Fibroblast of lung (primary cell): Measurements from ENCODE around the gene SRC. TPM values are rescaled to one million over a fixed set of nuclear protein-coding genes. Genes with fewer than 3 reads are reported as not detected.

Experiments
- DNase-seq, 2 donors: peaks; one replicate each; pipeline versions ENCODE4 v3.0.0 to v3.0.0-alpha.2; 2010; ENCODE audit warnings: low read depth in 2 of 2
- H2AFZ ChIP-seq: 2 replicates; pipeline ENCODE4 v1.5.1; 2012; ENCODE audit warnings: low read length, control low read depth, inconsistent platforms
- H3K27ac ChIP-seq: 2 replicates; pipeline ENCODE4 v1.5.1; 2011; ENCODE audit warnings: low read length, control low read depth; ENCODE audit not compliant: insufficient read depth
- H3K27me3 ChIP-seq: 2 replicates; pipeline ENCODE4 v1.5.1; 2011; ENCODE audit warnings: mild to moderate bottlenecking, low read length; ENCODE audit not compliant: control insufficient read depth, insufficient read depth
- H3K36me3 ChIP-seq: 2 replicates; pipeline ENCODE4 v1.5.1; 2011; ENCODE audit warnings: low read length; ENCODE audit not compliant: control insufficient read depth, insufficient read depth
- H3K4me1 ChIP-seq: 2 replicates; pipeline ENCODE4 v1.5.1; 2011; ENCODE audit warnings: low read length; ENCODE audit not compliant: control insufficient read depth, insufficient read depth; ENCODE audit errors: extremely low read depth
- H3K4me2 ChIP-seq: 2 replicates; pipeline ENCODE4 v1.5.1; 2011; ENCODE audit warnings: low read length, control low read depth; ENCODE audit not compliant: insufficient read depth; ENCODE audit errors: extremely low read depth
- H3K4me3 ChIP-seq, 4 experiments: fragments of 200-600 bp in 1 of 4; sonication (generic) in 1 of 4; replicated peaks in 1 of 4; 2 replicates each; pipeline ENCODE4 v1.5.1; 2011 to 2016; ENCODE audit warnings: low read length in 4 of 4, low read depth in 3 of 4, mild to moderate bottlenecking in 3 of 4, control low read depth in 2 of 4, inconsistent platforms in 1 of 4, mixed read lengths in 1 of 4; ENCODE audit not compliant: insufficient read depth in 1 of 4; ENCODE audit errors: control extremely low read depth in 1 of 4
- H3K79me2 ChIP-seq: 2 replicates; pipeline ENCODE4 v1.5.1; 2012; ENCODE audit warnings: mild to moderate bottlenecking, low read length, inconsistent platforms; ENCODE audit not compliant: control insufficient read depth, insufficient read depth
- H3K9ac ChIP-seq: 2 replicates; pipeline ENCODE4 v1.5.1; 2011; ENCODE audit warnings: mild to moderate bottlenecking, low read length, control low read depth; ENCODE audit not compliant: insufficient read depth
- H3K9me3 ChIP-seq: 2 replicates; pipeline ENCODE4 v1.5.1; 2012; ENCODE audit warnings: low read depth, low read length; ENCODE audit not compliant: control insufficient read depth, insufficient read depth
- H4K20me1 ChIP-seq: 2 replicates; pipeline ENCODE4 v1.5.1; 2011; ENCODE audit warnings: low read length; ENCODE audit not compliant: control insufficient read depth, insufficient read depth; ENCODE audit errors: extremely low read depth
- EZH2 ChIP-seq: IDR thresholded peaks from 2 replicates; pipeline ENCODE4 v1.5.1; 2012; ENCODE audit warnings: low read length, control low read depth, mild to moderate bottlenecking; ENCODE audit errors: missing control alignments
- polyA plus RNA-seq, 2 donors: library from polyadenylated mRNA; depleted of rRNA in 1 of 2; stranded (reverse) in 1 of 2; unstranded in 1 of 2; fragments of >200 nt; gene quantifications; 2 replicates each; pipeline ENCODE4 v1.2.1, GENCODE V29; 2011 to 2012; ENCODE audit warnings: missing spikeins in 1 of 2
- total RNA-seq: library from RNA; depleted of rRNA; stranded (reverse); fragments of >200 nt; gene quantifications from 2 replicates; pipeline ENCODE4 v1.2.1, GENCODE V29; 2014
- TF ChIP-seq, protein P1 (sequence below), 2 donors: IDR thresholded peaks in 1 of 2; conservative IDR thresholded peaks in 1 of 2; 1 replicate in 1 of 2; 2 replicates in 1 of 2; pipeline ENCODE4 v1.5.1; 2011 to 2012; ENCODE audit warnings: low read length in 2 of 2, control low read depth in 1 of 2, inconsistent platforms in 1 of 2, low read depth in 1 of 2, mild to moderate bottlenecking in 1 of 2

SRC gene
- total and polyA plus RNA-seq, 2 donors (not counting 1 experiment from before 2014, with no cell fraction given), result 17.8 to 20.3 TPM

DNA sequence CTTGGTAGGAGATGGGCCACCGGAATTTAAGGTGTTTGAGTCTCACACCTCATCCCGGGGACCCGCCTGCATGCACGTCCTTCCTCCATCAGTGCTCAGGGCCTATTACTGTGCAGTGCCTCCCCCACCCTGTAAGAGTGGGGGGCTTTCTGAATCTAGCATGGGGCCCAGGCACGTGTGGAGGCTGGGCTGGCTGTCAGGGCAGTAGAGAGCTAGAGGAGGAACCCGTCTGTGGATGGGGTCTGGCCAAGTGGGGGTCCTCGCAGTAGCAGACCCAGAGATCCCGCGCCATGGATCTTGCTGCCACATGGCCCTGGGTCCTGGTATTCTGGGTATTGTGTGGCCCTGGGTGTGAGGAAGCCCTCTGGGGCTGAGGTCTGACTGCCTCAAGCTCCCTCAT lies 42.9 kb downstream of the SRC start:
- Histone ChIP-seq H3K27ac (no peak overlapping the region), H3K79me2 (no peaks in the 10 kb centered on the region), H2AFZ (no peak overlapping the region), H4K20me1 (no peaks in the 10 kb centered on the region), H3K4me1 (peaks cover 2% of the 10 kb centered on the region), H3K4me2 (no peak overlapping the region), H3K36me3 (peaks cover 18% of the 10 kb centered on the region), H3K4me3 (no peak overlapping the region), H3K9ac (no peak overlapping the region), H3K9me3 (no peaks in the 10 kb centered on the region), H3K27me3 (no peaks in the 10 kb centered on the region)
- no peak for TF ChIP-seq EZH2
- TF ChIP-seq, protein P1, sequence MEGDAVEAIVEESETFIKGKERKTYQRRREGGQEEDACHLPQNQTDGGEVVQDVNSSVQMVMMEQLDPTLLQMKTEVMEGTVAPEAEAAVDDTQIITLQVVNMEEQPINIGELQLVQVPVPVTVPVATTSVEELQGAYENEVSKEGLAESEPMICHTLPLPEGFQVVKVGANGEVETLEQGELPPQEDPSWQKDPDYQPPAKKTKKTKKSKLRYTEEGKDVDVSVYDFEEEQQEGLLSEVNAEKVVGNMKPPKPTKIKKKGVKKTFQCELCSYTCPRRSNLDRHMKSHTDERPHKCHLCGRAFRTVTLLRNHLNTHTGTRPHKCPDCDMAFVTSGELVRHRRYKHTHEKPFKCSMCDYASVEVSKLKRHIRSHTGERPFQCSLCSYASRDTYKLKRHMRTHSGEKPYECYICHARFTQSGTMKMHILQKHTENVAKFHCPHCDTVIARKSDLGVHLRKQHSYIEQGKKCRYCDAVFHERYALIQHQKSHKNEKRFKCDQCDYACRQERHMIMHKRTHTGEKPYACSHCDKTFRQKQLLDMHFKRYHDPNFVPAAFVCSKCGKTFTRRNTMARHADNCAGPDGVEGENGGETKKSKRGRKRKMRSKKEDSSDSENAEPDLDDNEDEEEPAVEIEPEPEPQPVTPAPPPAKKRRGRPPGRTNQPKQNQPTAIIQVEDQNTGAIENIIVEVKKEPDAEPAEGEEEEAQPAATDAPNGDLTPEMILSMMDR (conservative IDR thresholded peaks at IDR 0.05 in 1 of 2, IDR thresholded peaks at IDR 0.05 in 1 of 2; ENCODE audit: low read depth in 1 of 2, low read length in 2 of 2), result no peak
- DNase-seq, result no peak

DNA sequence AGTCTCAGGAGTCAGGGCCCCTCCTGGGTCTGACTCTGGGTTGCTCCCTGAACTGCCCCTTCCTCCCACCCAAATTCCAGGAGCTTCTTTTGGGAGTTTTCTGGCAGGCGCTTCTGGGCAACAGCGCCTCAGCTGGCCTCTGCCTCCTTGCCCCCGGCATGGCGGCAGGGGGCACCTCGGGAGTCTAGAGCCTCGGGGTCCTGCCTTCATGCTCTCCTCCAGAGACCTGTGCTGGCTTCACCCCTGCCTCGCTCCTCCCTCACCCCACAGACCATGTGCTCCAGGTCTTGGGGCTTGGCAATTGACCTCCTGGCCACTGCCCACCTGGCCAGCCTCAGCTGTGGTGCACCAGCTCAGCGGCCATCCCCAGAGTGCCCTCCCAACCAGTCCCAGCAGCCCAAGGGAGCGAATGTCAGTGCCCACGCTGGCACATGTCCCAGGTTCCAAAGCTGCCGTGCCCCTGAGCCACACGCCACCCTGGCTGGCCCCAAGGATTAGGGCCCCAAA lies 43.4 kb downstream of the SRC start:
- TF ChIP-seq, protein P1 (conservative IDR thresholded peaks at IDR 0.05 in 1 of 2, IDR thresholded peaks at IDR 0.05 in 1 of 2; ENCODE audit: low read depth in 1 of 2, low read length in 2 of 2), result no peak
- TF ChIP-seq EZH2, result no peak
- no peaks in the 10 kb centered on the region for H4K20me1 ChIP-seq
- H3K4me1 ChIP-seq, result peaks cover 2% of the 10 kb centered on the region
- H2AFZ ChIP-seq, result no peak overlapping the region
- H3K36me3 ChIP-seq, result peaks cover 18% of the 10 kb centered on the region
- no peaks in the 10 kb centered on the region for H3K79me2 ChIP-seq
- no peaks in the 10 kb centered on the region for H3K27me3 ChIP-seq
- H3K9me3 ChIP-seq, result no peaks in the 10 kb centered on the region
- DNase-seq, result no peak
- H3K4me3 ChIP-seq, result no peak overlapping the region
- no peak overlapping the region for H3K4me2 ChIP-seq
- no peak overlapping the region for H3K9ac ChIP-seq
- no peak overlapping the region for H3K27ac ChIP-seq

DNA sequence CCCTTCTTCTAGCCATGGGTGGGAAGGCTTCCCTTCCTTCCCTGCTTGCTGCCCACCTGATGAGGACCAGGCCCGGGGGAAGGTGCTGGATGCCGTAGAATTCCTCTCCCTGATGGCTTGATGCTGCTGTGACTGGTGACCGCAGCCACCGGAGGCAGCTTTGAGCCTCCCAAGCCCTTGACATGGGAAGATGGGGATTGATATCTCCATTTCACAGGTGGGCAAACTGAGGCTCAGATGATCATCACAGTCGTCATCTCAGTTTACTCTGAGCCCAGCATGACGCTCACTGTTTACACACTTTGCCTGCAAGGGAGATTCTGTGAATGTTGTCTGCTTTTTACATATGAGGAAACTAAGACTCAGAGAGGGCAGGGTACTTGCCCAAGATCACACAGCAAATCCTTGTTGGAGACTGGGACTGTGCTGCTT lies 43.9 kb downstream of the SRC start:
- no peak for TF ChIP-seq EZH2
- TF ChIP-seq, protein P1 (conservative IDR thresholded peaks at IDR 0.05 in 1 of 2, IDR thresholded peaks at IDR 0.05 in 1 of 2; ENCODE audit: low read depth in 1 of 2, low read length in 2 of 2), result no peak
- no peaks in the 10 kb centered on the region for H4K20me1 ChIP-seq
- peaks cover 16% of the 10 kb centered on the region for H3K36me3 ChIP-seq
- H3K4me1 ChIP-seq, result peaks cover under 1% of the 10 kb centered on the region
- H3K27me3 ChIP-seq, result no peaks in the 10 kb centered on the region
- no peak overlapping the region for H3K9ac ChIP-seq
- H2AFZ ChIP-seq, result no peak overlapping the region
- H3K27ac ChIP-seq, result no peak overlapping the region
- H3K79me2 ChIP-seq, result no peaks in the 10 kb centered on the region
- no peak for DNase-seq
- no peak overlapping the region for H3K4me2 ChIP-seq
- H3K4me3 ChIP-seq, result no peak overlapping the region
- H3K9me3 ChIP-seq, result no peaks in the 10 kb centered on the region
